HG02798 (cell line): ENCODE measurements around the gene ANKRD52.
A peak's percentile ranks its signal among the peaks of the same experiment; 100 is the strongest.
"Not testable (repeated sequence)": the region's sequence is repeated elsewhere in the genome, so short reads cannot be mapped to it uniquely, and the experiment has no call there.

Experiments
- ATAC-seq: cut with Tn5 transposase; IDR thresholded peaks from one replicate; pipeline ENCODE4 v1.9.1; 2021; ENCODE audit warnings: mild to moderate bottlenecking; ENCODE audit not compliant: unreplicated experiment, poor library complexity

The ANKRD52 gene

GRCh38 chr12:56274299-56274698, 16.1 kb upstream of the ANKRD52 start:
- no peak for ATAC-seq

GRCh38 chr12:56272468-56272867, 14.3 kb upstream of the ANKRD52 start:
- not testable (repeated sequence) for ATAC-seq

- ATAC-seq: no peak
Observed at GRCh38 chr12:56271031-56271430, 12.8 kb upstream of the ANKRD52 start.

- ATAC-seq: peak; percentile 0
Observed at GRCh38 chr12:56267443-56268071, 9.4 kb upstream of the ANKRD52 start.

- peak; percentile 95 for ATAC-seq
Observed at GRCh38 chr12:56266693-56267442, 8.7 kb upstream of the ANKRD52 start, which contains the start of gene COQ10A. Gene COQ10A, plus strand, starts transcription at chr12:56266942. Its CDS starts 177 bp downstream, at chr12:56267119.

GRCh38 chr12:56266068-56266692, 8.0 kb upstream of the ANKRD52 start:
- ATAC-seq: not testable (repeated sequence)

GRCh38 chr12:56262955-56263354, 4.8 kb upstream of the ANKRD52 start:
- not testable (repeated sequence) for ATAC-seq

- ATAC-seq: no peak
Observed at GRCh38 chr12:56261503-56262232, 3.5 kb upstream of the ANKRD52 start.

GRCh38 chr12:56260921-56261320, 2.7 kb upstream of the ANKRD52 start:
- no peak for ATAC-seq

- ATAC-seq: no peak
Observed at GRCh38 chr12:56260380-56260779, 2.2 kb upstream of the ANKRD52 start.

GRCh38 chr12:56258820-56259183, 618 bp upstream of the ANKRD52 start:
- no peak for ATAC-seq

- ATAC-seq: peak; percentile 10
Observed at GRCh38 chr12:56257491-56258067, 605 bp downstream of the ANKRD52 start.

GRCh38 chr12:56257071-56257470, 1.1 kb downstream of the ANKRD52 start:
- ATAC-seq: no peak

- no peak for ATAC-seq
Observed at GRCh38 chr12:56256326-56256960, 1.7 kb downstream of the ANKRD52 start.

- no peak for ATAC-seq
Observed at GRCh38 chr12:56255671-56256070, 2.5 kb downstream of the ANKRD52 start.

GRCh38 chr12:56253091-56253490, 5.1 kb downstream of the ANKRD52 start:
- no peak for ATAC-seq

GRCh38 chr12:56252649-56253048, 5.5 kb downstream of the ANKRD52 start:
- no peak for ATAC-seq

GRCh38 chr12:56248711-56249110, 9.5 kb downstream of the ANKRD52 start:
- ATAC-seq: no peak

- ATAC-seq: no peak
Observed at GRCh38 chr12:56247923-56248322, 10.3 kb downstream of the ANKRD52 start.

- ATAC-seq: no peak
Observed at GRCh38 chr12:56244494-56244893, 13.7 kb downstream of the ANKRD52 start.
